Neural cell (in vitro differentiated cells): Measurements from ENCODE around the gene IL6ST. TPM values are rescaled to one million over a fixed set of nuclear protein-coding genes. Genes with fewer than 3 reads are reported as not detected.

ENCODE experiments used
- H2AFZ ChIP-seq: fragments of 200-600, 300-800 bp; sonication (generic), shearing (Covaris generic); 2 replicates; pipeline ENCODE4 v1.6.0; 2014; ENCODE audit warnings: low read depth, mild to moderate bottlenecking, antibody characterized with exemption, low read length, moderate library complexity
- H3F3A ChIP-seq: fragments of 200-600 bp; shearing (Covaris generic); 2 replicates; pipeline ENCODE4 v1.6.1; 2016; ENCODE audit warnings: mild to moderate bottlenecking, moderate library complexity, mixed read lengths, antibody characterized with exemption, low read length; ENCODE audit not compliant: insufficient read depth, poor library complexity, severe bottlenecking
- H3K27ac ChIP-seq: fragments of 200-600, 300-800 bp; sonication (generic), shearing (Covaris generic); 2 replicates; pipeline ENCODE4 v1.5.1; 2014; ENCODE audit warnings: mild to moderate bottlenecking, low read length, moderate library complexity
- H3K27me3 ChIP-seq: fragments of 300-800, 200-600 bp; sonication (generic), shearing (Covaris generic); 2 replicates; pipeline ENCODE4 v1.6.0; 2014; ENCODE audit warnings: mild to moderate bottlenecking, low read depth, low read length, moderate library complexity; ENCODE audit not compliant: insufficient read depth
- H3K36me3 ChIP-seq: fragments of 300-800, 200-600 bp; sonication (generic), shearing (Covaris generic); 2 replicates; pipeline ENCODE4 v1.5.1; 2014; ENCODE audit warnings: mild to moderate bottlenecking, antibody characterized with exemption, low read length, moderate library complexity; ENCODE audit not compliant: insufficient read depth
- H3K4me2 ChIP-seq: fragments of 300-800, 200-600 bp; sonication (generic), shearing (Covaris generic); 2 replicates; pipeline ENCODE4 v1.6.0; 2014; ENCODE audit warnings: mild to moderate bottlenecking, low read length
- H3K4me3 ChIP-seq: fragments of 300-800, 200-600 bp; sonication (generic), shearing (Covaris generic); 2 replicates; pipeline ENCODE4 v1.5.1; 2014; ENCODE audit warnings: mild to moderate bottlenecking, low read length, moderate library complexity
- H3K79me2 ChIP-seq: fragments of 200-600 bp; shearing (Covaris generic); replicated peaks from 2 replicates; pipeline ENCODE4 v1.6.0; 2014; ENCODE audit warnings: mild to moderate bottlenecking, low read length, moderate library complexity; ENCODE audit not compliant: insufficient read depth
- H3K9ac ChIP-seq: fragments of 300-800, 200-600 bp; sonication (generic), shearing (Covaris generic); 2 replicates; pipeline ENCODE4 v1.6.1; 2016; ENCODE audit warnings: mild to moderate bottlenecking, low read length, mixed read lengths
- H3K9me2 ChIP-seq: fragments of 200-600 bp; shearing (Covaris generic); 2 replicates; pipeline ENCODE4 v1.6.1; 2016; ENCODE audit warnings: mild to moderate bottlenecking, low read length, mixed read lengths; ENCODE audit not compliant: insufficient read depth
- H3K9me3 ChIP-seq: fragments of 200-600, 300-800 bp; sonication (generic), shearing (Covaris generic); 2 replicates; pipeline ENCODE4 v1.6.1; 2016; ENCODE audit warnings: mild to moderate bottlenecking, mixed run types, low read length, moderate library complexity, mixed read lengths
- H4K20me1 ChIP-seq: fragments of 200-600 bp; shearing (Covaris generic); 2 replicates; pipeline ENCODE4 v1.6.1; 2016; ENCODE audit warnings: mild to moderate bottlenecking, mixed run types; ENCODE audit not compliant: insufficient read depth
- EP300 ChIP-seq: fragments of 450-650 bp; conservative IDR thresholded peaks from 2 replicates; pipeline ENCODE4 v1.6.1; 2014; ENCODE audit warnings: antibody characterized with exemption, mild to moderate bottlenecking, moderate library complexity; ENCODE audit not compliant: poor library complexity, severe bottlenecking
- EZH2 ChIP-seq: fragments of 200-600, 300-800 bp; shearing (Covaris generic), sonication (generic); IDR thresholded peaks from 2 replicates; pipeline ENCODE4 v1.6.1; 2014; ENCODE audit warnings: antibody characterized with exemption, low read length, borderline replicate concordance, mild to moderate bottlenecking; ENCODE audit not compliant: insufficient read depth, poor library complexity, severe bottlenecking
- MXI1 ChIP-seq: fragments of 450-650 bp; conservative IDR thresholded peaks from 2 replicates; pipeline ENCODE4 v1.6.1; 2014; ENCODE audit warnings: antibody characterized with exemption, mild to moderate bottlenecking; ENCODE audit not compliant: poor library complexity, severe bottlenecking
- POLR2AphosphoS5 ChIP-seq: IDR thresholded peaks from 2 replicates; pipeline ENCODE4 v1.6.1; 2012
- RAD21 ChIP-seq: fragments of 450-650 bp; conservative IDR thresholded peaks from 2 replicates; pipeline ENCODE4 v1.6.1; 2014; ENCODE audit warnings: antibody characterized with exemption, mild to moderate bottlenecking, moderate library complexity
- SMC3 ChIP-seq: fragments of 450-650 bp; conservative IDR thresholded peaks from 2 replicates; pipeline ENCODE4 v1.6.1; 2014; ENCODE audit warnings: antibody characterized with exemption, mild to moderate bottlenecking, moderate library complexity; ENCODE audit not compliant: poor library complexity
- TAF1 ChIP-seq: IDR thresholded peaks from 2 replicates; pipeline ENCODE4 v1.6.1; 2012; ENCODE audit warnings: low read depth
- polyA plus RNA-seq: library from polyadenylated mRNA; depleted of rRNA; stranded (reverse); fragments of >200 nt; gene quantifications from 2 replicates; pipeline ENCODE4 v1.2.3, GENCODE V29; 2014
- TF ChIP-seq, protein P1 (sequence below): IDR thresholded peaks from 2 replicates; pipeline ENCODE4 v1.6.1; 2012; ENCODE audit warnings: borderline replicate concordance
- TF ChIP-seq, protein P2 (sequence below): fragments of 450-650 bp; IDR thresholded peaks from 2 replicates; pipeline ENCODE4 v1.5.1; 2014; ENCODE audit warnings: antibody characterized with exemption, mild to moderate bottlenecking, moderate library complexity; ENCODE audit not compliant: poor library complexity, severe bottlenecking

The IL6ST gene
- polyA plus RNA-seq, 1 donor from 2014 or later: 19.7 TPM

DNA sequence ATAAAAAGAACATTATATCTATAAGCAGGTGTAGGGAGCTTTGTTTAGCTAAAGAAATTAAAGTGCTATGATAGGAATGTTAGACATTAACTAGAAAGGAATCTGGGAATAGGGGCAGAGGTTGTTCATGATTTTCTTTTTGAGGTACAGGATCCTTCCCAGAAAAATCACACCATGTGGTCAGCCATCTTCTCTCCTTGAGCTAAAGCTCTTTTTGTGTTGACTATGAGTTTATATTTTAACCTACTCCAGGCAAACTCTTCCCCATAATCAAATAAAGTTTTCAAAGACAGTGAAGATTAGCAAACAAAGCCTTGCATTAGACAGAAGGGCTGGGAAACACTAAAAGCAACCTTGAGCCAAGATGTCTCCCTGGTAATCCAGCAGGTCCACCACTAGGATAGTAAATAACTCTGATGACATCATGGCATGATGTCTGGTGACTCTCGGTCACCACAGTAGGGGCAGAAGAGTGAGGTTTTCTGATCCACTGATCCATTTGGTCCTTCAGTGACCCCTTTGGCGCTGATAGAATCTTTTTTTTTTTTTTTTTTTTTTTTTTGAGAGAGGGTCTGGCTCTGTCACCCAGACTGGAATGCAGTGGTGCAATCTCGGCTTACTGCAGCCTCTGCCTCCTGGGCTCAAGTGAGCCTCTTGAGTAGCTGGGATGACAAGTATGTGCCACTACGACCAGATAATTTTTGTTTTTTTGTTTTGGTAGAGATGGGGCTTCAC is 30.6 kb upstream of the IL6ST start:
- Histone ChIP-seq H3K9me3 (no peaks in the 10 kb centered on the region), H3K4me2 (no peak overlapping the region), H3K27me3 (no peaks in the 10 kb centered on the region), H3K9ac (no peak overlapping the region), H2AFZ (no peak overlapping the region), H3F3A (no peaks in the 10 kb centered on the region), H3K79me2 (no peaks in the 10 kb centered on the region), H3K4me3 (no peak overlapping the region), H3K27ac (no peak overlapping the region), H3K36me3 (no peaks in the 10 kb centered on the region), H3K9me2 (no peaks in the 10 kb centered on the region), H4K20me1 (no peaks in the 10 kb centered on the region)
- TF ChIP-seq SMC3: no peak
- no peak for TF ChIP-seq EZH2
- TF ChIP-seq, protein P1, sequence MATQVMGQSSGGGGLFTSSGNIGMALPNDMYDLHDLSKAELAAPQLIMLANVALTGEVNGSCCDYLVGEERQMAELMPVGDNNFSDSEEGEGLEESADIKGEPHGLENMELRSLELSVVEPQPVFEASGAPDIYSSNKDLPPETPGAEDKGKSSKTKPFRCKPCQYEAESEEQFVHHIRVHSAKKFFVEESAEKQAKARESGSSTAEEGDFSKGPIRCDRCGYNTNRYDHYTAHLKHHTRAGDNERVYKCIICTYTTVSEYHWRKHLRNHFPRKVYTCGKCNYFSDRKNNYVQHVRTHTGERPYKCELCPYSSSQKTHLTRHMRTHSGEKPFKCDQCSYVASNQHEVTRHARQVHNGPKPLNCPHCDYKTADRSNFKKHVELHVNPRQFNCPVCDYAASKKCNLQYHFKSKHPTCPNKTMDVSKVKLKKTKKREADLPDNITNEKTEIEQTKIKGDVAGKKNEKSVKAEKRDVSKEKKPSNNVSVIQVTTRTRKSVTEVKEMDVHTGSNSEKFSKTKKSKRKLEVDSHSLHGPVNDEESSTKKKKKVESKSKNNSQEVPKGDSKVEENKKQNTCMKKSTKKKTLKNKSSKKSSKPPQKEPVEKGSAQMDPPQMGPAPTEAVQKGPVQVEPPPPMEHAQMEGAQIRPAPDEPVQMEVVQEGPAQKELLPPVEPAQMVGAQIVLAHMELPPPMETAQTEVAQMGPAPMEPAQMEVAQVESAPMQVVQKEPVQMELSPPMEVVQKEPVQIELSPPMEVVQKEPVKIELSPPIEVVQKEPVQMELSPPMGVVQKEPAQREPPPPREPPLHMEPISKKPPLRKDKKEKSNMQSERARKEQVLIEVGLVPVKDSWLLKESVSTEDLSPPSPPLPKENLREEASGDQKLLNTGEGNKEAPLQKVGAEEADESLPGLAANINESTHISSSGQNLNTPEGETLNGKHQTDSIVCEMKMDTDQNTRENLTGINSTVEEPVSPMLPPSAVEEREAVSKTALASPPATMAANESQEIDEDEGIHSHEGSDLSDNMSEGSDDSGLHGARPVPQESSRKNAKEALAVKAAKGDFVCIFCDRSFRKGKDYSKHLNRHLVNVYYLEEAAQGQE: no peak
- TF ChIP-seq TAF1: no peak
- no peak for TF ChIP-seq POLR2AphosphoS5
- no peak for TF ChIP-seq RAD21
- TF ChIP-seq EP300: no peak
- TF ChIP-seq, protein P2, sequence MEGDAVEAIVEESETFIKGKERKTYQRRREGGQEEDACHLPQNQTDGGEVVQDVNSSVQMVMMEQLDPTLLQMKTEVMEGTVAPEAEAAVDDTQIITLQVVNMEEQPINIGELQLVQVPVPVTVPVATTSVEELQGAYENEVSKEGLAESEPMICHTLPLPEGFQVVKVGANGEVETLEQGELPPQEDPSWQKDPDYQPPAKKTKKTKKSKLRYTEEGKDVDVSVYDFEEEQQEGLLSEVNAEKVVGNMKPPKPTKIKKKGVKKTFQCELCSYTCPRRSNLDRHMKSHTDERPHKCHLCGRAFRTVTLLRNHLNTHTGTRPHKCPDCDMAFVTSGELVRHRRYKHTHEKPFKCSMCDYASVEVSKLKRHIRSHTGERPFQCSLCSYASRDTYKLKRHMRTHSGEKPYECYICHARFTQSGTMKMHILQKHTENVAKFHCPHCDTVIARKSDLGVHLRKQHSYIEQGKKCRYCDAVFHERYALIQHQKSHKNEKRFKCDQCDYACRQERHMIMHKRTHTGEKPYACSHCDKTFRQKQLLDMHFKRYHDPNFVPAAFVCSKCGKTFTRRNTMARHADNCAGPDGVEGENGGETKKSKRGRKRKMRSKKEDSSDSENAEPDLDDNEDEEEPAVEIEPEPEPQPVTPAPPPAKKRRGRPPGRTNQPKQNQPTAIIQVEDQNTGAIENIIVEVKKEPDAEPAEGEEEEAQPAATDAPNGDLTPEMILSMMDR: no peak

DNA sequence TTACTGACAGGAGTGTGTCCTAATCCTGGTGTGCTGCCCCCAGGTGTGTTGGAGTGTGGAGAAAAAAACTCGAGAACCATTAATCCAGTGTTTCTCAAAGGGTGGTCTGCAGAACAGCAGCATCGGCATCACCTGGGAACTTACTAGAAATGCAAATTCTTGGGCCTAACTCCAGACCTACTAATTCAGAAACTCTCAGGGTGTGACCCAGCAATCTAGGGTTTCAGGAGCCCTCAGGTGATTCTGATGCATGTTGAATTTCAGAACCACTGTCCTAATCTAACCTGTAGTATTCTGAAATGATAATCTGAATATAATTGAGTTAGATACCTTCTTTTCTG is 30.0 kb upstream of the IL6ST start:
- Histone ChIP-seq H2AFZ (no peak overlapping the region), H3K4me3 (no peak overlapping the region), H3K9me2 (no peaks in the 10 kb centered on the region), H3K9me3 (no peaks in the 10 kb centered on the region), H3K36me3 (no peaks in the 10 kb centered on the region), H3K27ac (no peak overlapping the region), H3K4me2 (no peak overlapping the region), H3K79me2 (no peaks in the 10 kb centered on the region), H3F3A (no peaks in the 10 kb centered on the region), H4K20me1 (no peaks in the 10 kb centered on the region), H3K9ac (no peak overlapping the region), H3K27me3 (no peaks in the 10 kb centered on the region)
- TF ChIP-seq, protein P2: no peak
- TF ChIP-seq EZH2 (no peak), MXI1 (no peak), EP300 (no peak), SMC3 (no peak), POLR2AphosphoS5 (no peak), TAF1 (no peak), RAD21 (no peak)
- TF ChIP-seq, protein P1: no peak
